ENCODE results near the gene ZDHHC9. TPM values are rescaled to one million over a fixed set of nuclear protein-coding genes. Genes with fewer than 3 reads are reported as not detected.
A peak's percentile ranks its signal among the peaks of the same experiment; 100 is the strongest.

ZDHHC9 gene
- total RNA-seq, 3 donors from 2014 or later = 21.8 to 36.2 (median 34.4) TPM

DNA sequence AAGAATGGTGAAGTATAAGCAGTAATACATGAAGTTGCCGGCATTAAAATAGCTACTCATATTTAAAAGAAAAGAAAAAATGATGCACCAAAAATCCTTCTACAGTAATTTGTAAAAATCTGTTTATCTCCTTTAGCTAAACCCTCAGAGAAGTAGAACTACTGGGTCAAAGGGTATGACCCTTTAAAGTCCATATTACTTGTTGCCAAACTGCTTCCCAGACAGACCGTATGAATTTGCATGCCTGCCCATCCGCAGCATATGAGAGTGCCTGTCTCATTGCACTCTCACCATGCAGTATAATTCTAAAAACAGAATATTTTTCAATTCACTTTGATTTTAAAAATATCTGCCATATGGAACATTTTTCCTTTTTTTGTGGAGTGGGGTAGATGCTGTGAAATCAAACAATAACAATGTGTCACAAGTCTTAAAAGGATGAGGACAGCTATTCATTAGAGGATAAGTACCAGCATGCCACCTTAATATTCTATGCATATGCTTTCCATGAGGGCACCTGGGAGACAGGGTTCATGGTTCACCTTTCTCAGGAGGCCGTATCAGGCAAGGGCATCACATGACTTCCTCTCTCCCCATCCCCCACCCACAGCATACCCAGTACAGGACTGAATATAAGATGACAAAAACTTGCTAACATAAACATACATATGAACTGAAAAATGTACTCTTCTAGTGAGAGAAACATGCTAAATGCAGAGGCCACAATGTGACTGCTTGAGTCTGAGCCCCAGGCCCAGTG is 17.8 kb downstream of the ZDHHC9 start:
- H3K27me3 ChIP-seq = peaks cover 0 to 16% of the 10 kb centered on the region in 2 donors
- DNase-seq (ENCODE audit: low spot score in 2 of 2) = no peak
- H3K27ac ChIP-seq = no peak overlapping the region
- H3K4me1 ChIP-seq = no peaks in the 10 kb centered on the region
- H3K4me3 ChIP-seq = no peak overlapping the region
- TF ChIP-seq POLR2A (IDR thresholded peaks at IDR 0.05) = no peak
- TF ChIP-seq POLR2AphosphoS5 (IDR thresholded peaks at IDR 0.05) = no peak
- TF ChIP-seq, protein P1, sequence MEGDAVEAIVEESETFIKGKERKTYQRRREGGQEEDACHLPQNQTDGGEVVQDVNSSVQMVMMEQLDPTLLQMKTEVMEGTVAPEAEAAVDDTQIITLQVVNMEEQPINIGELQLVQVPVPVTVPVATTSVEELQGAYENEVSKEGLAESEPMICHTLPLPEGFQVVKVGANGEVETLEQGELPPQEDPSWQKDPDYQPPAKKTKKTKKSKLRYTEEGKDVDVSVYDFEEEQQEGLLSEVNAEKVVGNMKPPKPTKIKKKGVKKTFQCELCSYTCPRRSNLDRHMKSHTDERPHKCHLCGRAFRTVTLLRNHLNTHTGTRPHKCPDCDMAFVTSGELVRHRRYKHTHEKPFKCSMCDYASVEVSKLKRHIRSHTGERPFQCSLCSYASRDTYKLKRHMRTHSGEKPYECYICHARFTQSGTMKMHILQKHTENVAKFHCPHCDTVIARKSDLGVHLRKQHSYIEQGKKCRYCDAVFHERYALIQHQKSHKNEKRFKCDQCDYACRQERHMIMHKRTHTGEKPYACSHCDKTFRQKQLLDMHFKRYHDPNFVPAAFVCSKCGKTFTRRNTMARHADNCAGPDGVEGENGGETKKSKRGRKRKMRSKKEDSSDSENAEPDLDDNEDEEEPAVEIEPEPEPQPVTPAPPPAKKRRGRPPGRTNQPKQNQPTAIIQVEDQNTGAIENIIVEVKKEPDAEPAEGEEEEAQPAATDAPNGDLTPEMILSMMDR (IDR thresholded peaks at IDR 0.05) = no peak
- intact Hi-C loops (cut with DNase I; ENCODE audit: low total_unique reads) = no loop called here
- no peaks in the 10 kb centered on the region for H3K36me3 ChIP-seq
- H3K9me3 ChIP-seq = no peaks in the 10 kb centered on the region

- TF ChIP-seq, protein P1 (IDR thresholded peaks at IDR 0.05) = no peak
- TF ChIP-seq POLR2AphosphoS5 (IDR thresholded peaks at IDR 0.05) = no peak
- no peak overlapping the region for H3K4me3 ChIP-seq
- intact Hi-C loops (cut with DNase I; ENCODE audit: low total_unique reads) = no loop called here
- no peak overlapping the region for H3K27ac ChIP-seq
- H3K36me3 ChIP-seq = no peaks in the 10 kb centered on the region
- no peaks in the 10 kb centered on the region for H3K9me3 ChIP-seq
- no peaks in the 10 kb centered on the region for H3K4me1 ChIP-seq
- peaks cover 0 to 16% of the 10 kb centered on the region in 2 donors for H3K27me3 ChIP-seq
- DNase-seq (ENCODE audit: low spot score in 2 of 2) = no peak
Observed at GRCh38 chrX:129824620-129825019, 19.1 kb downstream of the ZDHHC9 start.

DNA sequence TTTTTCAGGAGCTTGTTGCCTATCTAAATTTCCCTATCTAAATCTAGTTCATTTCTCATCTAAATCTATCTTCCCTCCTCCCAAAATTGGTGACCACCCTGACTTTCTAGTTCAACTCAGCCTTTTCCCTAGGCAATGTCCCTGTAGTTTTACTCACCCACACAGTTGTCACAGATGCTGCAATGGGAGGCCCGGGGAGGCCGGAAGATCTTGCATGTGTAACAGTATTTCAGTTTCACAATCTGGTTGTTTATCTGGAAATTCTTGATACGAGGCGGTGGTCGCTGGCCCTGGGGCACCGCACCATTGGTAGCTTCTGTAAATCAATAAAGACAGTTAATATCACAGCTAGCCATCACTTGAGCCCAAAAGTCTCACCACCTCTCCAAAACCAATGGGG is 20.2 kb downstream of the ZDHHC9 start:
- intact Hi-C loops (cut with DNase I; ENCODE audit: low total_unique reads) = no loop called here
- no peak for TF ChIP-seq POLR2A (IDR thresholded peaks at IDR 0.05)
- TF ChIP-seq POLR2AphosphoS5 (IDR thresholded peaks at IDR 0.05) = no peak

DNA sequence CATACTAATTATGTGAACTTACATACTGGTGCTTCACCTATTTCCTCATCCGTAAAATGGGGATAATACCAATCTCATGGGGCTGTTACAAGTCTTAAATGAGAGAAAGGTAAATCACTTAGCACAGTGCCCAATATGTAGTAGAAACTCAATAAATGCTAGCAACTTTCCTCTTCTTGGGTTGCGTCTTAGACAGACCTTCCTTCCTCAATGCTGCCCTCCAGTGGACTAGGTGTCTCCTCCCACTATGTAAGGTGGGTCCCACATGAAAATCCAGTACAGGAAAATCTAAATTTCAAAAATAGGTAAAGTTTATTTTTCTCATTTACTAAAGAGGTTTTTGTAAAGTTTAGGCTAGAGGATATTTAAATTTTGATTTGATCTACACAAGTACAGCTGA is 20.6 kb downstream of the ZDHHC9 start:
- intact Hi-C loops (cut with DNase I; ENCODE audit: low total_unique reads) = no loop called here
- TF ChIP-seq POLR2AphosphoS5 (IDR thresholded peaks at IDR 0.05) = no peak
- TF ChIP-seq POLR2A (IDR thresholded peaks at IDR 0.05) = no peak
- TF ChIP-seq, protein P1 (IDR thresholded peaks at IDR 0.05) = peak in 2 of 3 donors; percentile 36
- H3K36me3 ChIP-seq = no peaks in the 10 kb centered on the region

More for the DNA sequence above, 20.2 kb downstream of the ZDHHC9 start:
- no peak overlapping the region for H3K4me3 ChIP-seq
- H3K9me3 ChIP-seq = no peaks in the 10 kb centered on the region
- no peaks in the 10 kb centered on the region for H3K36me3 ChIP-seq
- peaks cover 0 to 5% of the 10 kb centered on the region in 2 donors for H3K27me3 ChIP-seq
- no peak for DNase-seq (ENCODE audit: low spot score in 2 of 2)
- no peak overlapping the region for H3K27ac ChIP-seq
- no peaks in the 10 kb centered on the region for H3K4me1 ChIP-seq

GRCh38 chrX:129818123-129818522 is 25.6 kb downstream of the ZDHHC9 start:
- Histone ChIP-seq H3K9me3 (no peaks in the 10 kb centered on the region), H3K4me3 (no peak overlapping the region), H3K27ac (no peak overlapping the region), H3K27me3 (no peaks in the 10 kb centered on the region), H3K36me3 (no peaks in the 10 kb centered on the region), H3K4me1 (no peaks in the 10 kb centered on the region)
- TF ChIP-seq, protein P1 (IDR thresholded peaks at IDR 0.05) = no peak
- TF ChIP-seq POLR2A (IDR thresholded peaks at IDR 0.05) = no peak
- TF ChIP-seq POLR2AphosphoS5 (IDR thresholded peaks at IDR 0.05) = no peak
- DNase-seq (ENCODE audit: low spot score in 2 of 2) = no peak
- intact Hi-C loops (cut with DNase I; ENCODE audit: low total_unique reads) = no loop called here

More for the DNA sequence above, 20.6 kb downstream of the ZDHHC9 start:
- Histone ChIP-seq H3K4me1 (no peaks in the 10 kb centered on the region), H3K27me3 (peaks cover 0 to 5% of the 10 kb centered on the region in 2 donors), H3K27ac (no peak overlapping the region), H3K4me3 (no peak overlapping the region), H3K9me3 (no peaks in the 10 kb centered on the region)
- DNase-seq (ENCODE audit: low spot score in 2 of 2) = no peak
